ENCODE data around the gene TMEM191C.
"Not testable (repeated sequence)": the region's sequence is repeated elsewhere in the genome, so short reads cannot be mapped to it uniquely, and the experiment has no call there.

DNA sequence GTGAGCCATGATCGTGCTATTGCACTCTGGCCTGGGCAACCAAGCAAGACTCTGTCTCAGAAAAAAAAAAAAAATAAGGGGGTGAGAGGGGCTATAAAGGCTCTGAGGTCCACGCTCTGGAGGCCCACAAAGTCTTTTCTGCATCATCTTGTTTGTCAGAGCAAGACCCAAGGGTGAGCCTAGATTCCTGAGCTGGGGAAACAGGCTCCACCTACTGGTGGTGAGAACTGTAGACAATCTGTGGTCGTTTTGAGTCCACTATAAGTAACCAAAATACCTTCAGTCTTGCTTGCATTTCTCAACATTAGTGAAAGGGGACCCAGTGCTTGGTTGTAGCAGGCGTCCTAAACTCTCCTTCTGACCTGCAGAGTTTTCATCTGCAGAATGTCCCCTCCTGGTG lies 4.5 kb upstream of the TMEM191C start:
- TF ChIP-seq, protein P1, sequence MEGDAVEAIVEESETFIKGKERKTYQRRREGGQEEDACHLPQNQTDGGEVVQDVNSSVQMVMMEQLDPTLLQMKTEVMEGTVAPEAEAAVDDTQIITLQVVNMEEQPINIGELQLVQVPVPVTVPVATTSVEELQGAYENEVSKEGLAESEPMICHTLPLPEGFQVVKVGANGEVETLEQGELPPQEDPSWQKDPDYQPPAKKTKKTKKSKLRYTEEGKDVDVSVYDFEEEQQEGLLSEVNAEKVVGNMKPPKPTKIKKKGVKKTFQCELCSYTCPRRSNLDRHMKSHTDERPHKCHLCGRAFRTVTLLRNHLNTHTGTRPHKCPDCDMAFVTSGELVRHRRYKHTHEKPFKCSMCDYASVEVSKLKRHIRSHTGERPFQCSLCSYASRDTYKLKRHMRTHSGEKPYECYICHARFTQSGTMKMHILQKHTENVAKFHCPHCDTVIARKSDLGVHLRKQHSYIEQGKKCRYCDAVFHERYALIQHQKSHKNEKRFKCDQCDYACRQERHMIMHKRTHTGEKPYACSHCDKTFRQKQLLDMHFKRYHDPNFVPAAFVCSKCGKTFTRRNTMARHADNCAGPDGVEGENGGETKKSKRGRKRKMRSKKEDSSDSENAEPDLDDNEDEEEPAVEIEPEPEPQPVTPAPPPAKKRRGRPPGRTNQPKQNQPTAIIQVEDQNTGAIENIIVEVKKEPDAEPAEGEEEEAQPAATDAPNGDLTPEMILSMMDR (IDR thresholded peaks at IDR 0.05), result not testable (repeated sequence)
- TF ChIP-seq EP300, POLR2A (IDR thresholded peaks at IDR 0.05): not testable (repeated sequence)
